Ishikawa (cell line): ENCODE measurements around the gene ESAM.

ENCODE experiments used
- CEBPB ChIP-seq: IDR thresholded peaks from 2 replicates; pipeline ENCODE4 v1.6.1; 2012
- CREB1 ChIP-seq: IDR thresholded peaks from 2 replicates; pipeline ENCODE4 v1.6.1; 2012; ENCODE audit warnings: low read depth
- EGR1 ChIP-seq: IDR thresholded peaks from 2 replicates; pipeline ENCODE4 v1.6.1; 2012
- EP300 ChIP-seq: IDR thresholded peaks from 2 replicates; pipeline ENCODE4 v1.6.1; 2012; ENCODE audit warnings: borderline replicate concordance
- FOXM1 ChIP-seq: IDR thresholded peaks from 2 replicates; pipeline ENCODE4 v1.6.1; 2012; ENCODE audit warnings: low read depth, borderline replicate concordance
- NFIC ChIP-seq: IDR thresholded peaks from 2 replicates; pipeline ENCODE4 v1.6.1; 2012
- RAD21 ChIP-seq: IDR thresholded peaks from 2 replicates; pipeline ENCODE4 v1.6.1; 2012; ENCODE audit warnings: low read depth
- REST ChIP-seq: IDR thresholded peaks from 2 replicates; pipeline ENCODE4 v1.6.1; 2012; ENCODE audit warnings: low read depth, mild to moderate bottlenecking
- TAF1 ChIP-seq: IDR thresholded peaks from 2 replicates; pipeline ENCODE4 v1.6.1; 2012; ENCODE audit warnings: low read depth, mild to moderate bottlenecking
- TCF12 ChIP-seq: IDR thresholded peaks from 2 replicates; pipeline ENCODE4 v1.6.1; 2012; ENCODE audit warnings: low read depth
- TEAD4 ChIP-seq: IDR thresholded peaks from 2 replicates; pipeline ENCODE4 v1.6.1; 2012
- YY1 ChIP-seq: IDR thresholded peaks from 2 replicates; pipeline ENCODE4 v1.6.1; 2012; ENCODE audit warnings: low read depth
- ZBTB7A ChIP-seq: IDR thresholded peaks from 2 replicates; pipeline ENCODE4 v1.6.1; 2012; ENCODE audit warnings: low read depth
- TF ChIP-seq, protein P1 (sequence below): IDR thresholded peaks from 2 replicates; pipeline ENCODE4 v1.6.1; 2012
- TF ChIP-seq, protein P2 (sequence below): IDR thresholded peaks from 2 replicates; pipeline ENCODE4 v1.6.1; 2012

ESAM gene

GRCh38 chr11:124737638-124738305 lies 24.3 kb downstream of the ESAM start:
- TF ChIP-seq ZBTB7A, result no peak
- TF ChIP-seq, protein P1, sequence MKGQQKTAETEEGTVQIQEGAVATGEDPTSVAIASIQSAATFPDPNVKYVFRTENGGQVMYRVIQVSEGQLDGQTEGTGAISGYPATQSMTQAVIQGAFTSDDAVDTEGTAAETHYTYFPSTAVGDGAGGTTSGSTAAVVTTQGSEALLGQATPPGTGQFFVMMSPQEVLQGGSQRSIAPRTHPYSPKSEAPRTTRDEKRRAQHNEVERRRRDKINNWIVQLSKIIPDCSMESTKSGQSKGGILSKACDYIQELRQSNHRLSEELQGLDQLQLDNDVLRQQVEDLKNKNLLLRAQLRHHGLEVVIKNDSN, result no peak
- TF ChIP-seq TAF1, result no peak

- no peak for TF ChIP-seq EGR1
- TF ChIP-seq ZBTB7A, result no peak
- TF ChIP-seq EP300, result no peak
- no peak for TF ChIP-seq CREB1
- TF ChIP-seq CEBPB, result no peak
- no peak for TF ChIP-seq NFIC
These were observed 25.4 kb downstream of the ESAM start for GRCh38 chr11:124736736-124737135.

- TF ChIP-seq ZBTB7A (no peak), FOXM1 (no peak), TCF12 (no peak), CEBPB (no peak), EP300 (no peak)
These were observed 29.9 kb downstream of the ESAM start for GRCh38 chr11:124732230-124732629.

DNA sequence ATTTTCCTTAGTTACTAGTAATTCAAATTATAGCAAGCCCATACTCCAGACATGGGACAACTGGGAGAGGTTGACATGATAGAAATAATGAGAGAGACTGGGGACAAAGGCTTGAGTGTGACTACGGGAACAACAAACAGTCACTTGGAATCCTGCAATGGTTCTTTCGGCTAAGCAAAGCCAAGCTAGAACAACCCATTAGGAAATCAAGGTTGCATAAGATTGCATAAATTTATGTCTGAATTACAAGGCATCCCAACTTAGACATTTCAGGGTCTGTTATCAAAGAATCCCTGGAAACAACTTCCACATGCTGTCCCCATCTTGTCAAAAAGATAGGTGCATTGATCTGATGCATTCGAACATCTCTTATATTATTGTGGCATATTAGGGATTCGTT lies 32.5 kb downstream of the ESAM start:
- TF ChIP-seq FOXM1 (no peak), TCF12 (no peak), REST (no peak), CEBPB (no peak), TAF1 (no peak), TEAD4 (no peak), CREB1 (no peak), RAD21 (no peak), YY1 (no peak), NFIC (no peak)
- TF ChIP-seq, protein P2, sequence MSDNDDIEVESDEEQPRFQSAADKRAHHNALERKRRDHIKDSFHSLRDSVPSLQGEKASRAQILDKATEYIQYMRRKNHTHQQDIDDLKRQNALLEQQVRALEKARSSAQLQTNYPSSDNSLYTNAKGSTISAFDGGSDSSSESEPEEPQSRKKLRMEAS, result no peak
- TF ChIP-seq, protein P1, result no peak

GRCh38 chr11:124728134-124728533 lies 34.0 kb downstream of the ESAM start:
- TF ChIP-seq TAF1 (no peak), TEAD4 (no peak), CEBPB (no peak), EGR1 (no peak), REST (no peak), YY1 (no peak), EP300 (no peak), RAD21 (no peak), FOXM1 (no peak), CREB1 (no peak), NFIC (no peak), ZBTB7A (no peak), TCF12 (no peak)
- TF ChIP-seq, protein P1, result no peak
- TF ChIP-seq, protein P2, result no peak

GRCh38 chr11:124727474-124727873 lies 34.6 kb downstream of the ESAM start:
- TF ChIP-seq FOXM1 (no peak), TAF1 (no peak), TCF12 (no peak), CREB1 (no peak), REST (no peak), ZBTB7A (no peak)
- TF ChIP-seq, protein P1, result no peak
